Thymus (tissue), 11 donors: Measurements from ENCODE around the gene WDR3. TPM values are rescaled to one million over a fixed set of nuclear protein-coding genes. Genes with fewer than 3 reads are reported as not detected.

ENCODE experiments used
- DNase-seq, 9 donors: peaks; one replicate each; pipeline ENCODE4 v3.0.0-alpha.2; 2013; ENCODE audit warnings: low spot score in 9 of 9, low read depth in 6 of 9, missing footprints in 1 of 9
- H3K27ac ChIP-seq, 2 donors: one replicate each; pipeline ENCODE4 v1.5.1; 2013; ENCODE audit warnings: control low read depth in 1 of 2, low read depth in 1 of 2, low read length in 1 of 2, mild to moderate bottlenecking in 1 of 2, moderate library complexity in 1 of 2
- H3K27me3 ChIP-seq, 2 donors: one replicate each; pipeline ENCODE4 v1.5.1; 2013; ENCODE audit warnings: low read length in 1 of 2; ENCODE audit not compliant: control insufficient read depth in 2 of 2, insufficient read depth in 1 of 2
- H3K36me3 ChIP-seq, 2 donors: one replicate each; pipeline ENCODE4 v1.5.1; 2013; ENCODE audit warnings: low read length in 1 of 2, mild to moderate bottlenecking in 1 of 2, moderate library complexity in 1 of 2; ENCODE audit not compliant: control insufficient read depth in 2 of 2, insufficient read depth in 2 of 2
- H3K4me1 ChIP-seq, 2 donors: one replicate each; pipeline ENCODE4 v1.5.1; 2013; ENCODE audit warnings: low read length in 2 of 2; ENCODE audit not compliant: control insufficient read depth in 2 of 2, insufficient read depth in 2 of 2
- H3K4me3 ChIP-seq, 2 donors: one replicate each; pipeline ENCODE4 v1.5.1; 2013; ENCODE audit warnings: low read length in 2 of 2, control low read depth in 1 of 2, mild to moderate bottlenecking in 1 of 2
- H3K9me3 ChIP-seq, 2 donors: one replicate each; pipeline ENCODE4 v1.5.1; 2013; ENCODE audit warnings: low read length in 1 of 2, mild to moderate bottlenecking in 1 of 2; ENCODE audit not compliant: control insufficient read depth in 2 of 2, insufficient read depth in 1 of 2
- WGBS: extraction: QIAGEN DNeasy Blood & Tissue Kit; methylation state at CpG from one replicate; pipeline ENCODE4 v1.1.7; 2013; 5-methylcytosine and 5-hydroxymethylcytosine counted together
- polyA plus RNA-seq: library from polyadenylated mRNA; stranded (reverse); fragments of 200-250 nt; gene quantifications from one replicate; pipeline ENCODE4 v1.2.3, GENCODE V29; 2013
- total RNA-seq: library from RNA; stranded (reverse); fragments of 120-200 nt; gene quantifications from one replicate; pipeline ENCODE4 v1.2.4, GENCODE V29; 2013
- donor health status: healthy.

Gene WDR3
- total and polyA plus RNA-seq, 2 donors: 4.8 to 21.6 TPM

GRCh38 chr1:118008011-118008410 is 78.5 kb downstream of the WDR3 start:
- Histone ChIP-seq H3K36me3 (no peaks in the 10 kb centered on the region), H3K4me1 (no peaks in the 10 kb centered on the region), H3K9me3 (no peaks in the 10 kb centered on the region), H3K27ac (no peak overlapping the region), H3K4me3 (no peak overlapping the region), H3K27me3 (no peaks in the 10 kb centered on the region)
- DNase-seq: no peak
- 99% methylated on average over 7 of the region's 7 CpGs for WGBS

GRCh38 chr1:118012515-118013124 is 83.1 kb downstream of the WDR3 start:
- WGBS: 96% methylated on average over 6 of the region's 6 CpGs

GRCh38 chr1:118013336-118013735 is 83.8 kb downstream of the WDR3 start:
- no peaks in the 10 kb centered on the region for H3K36me3 ChIP-seq
- no peak for DNase-seq
- no peak overlapping the region for H3K4me3 ChIP-seq
- WGBS: 96% methylated on average over 6 of the region's 6 CpGs
- H3K27ac ChIP-seq: no peak overlapping the region
- no peaks in the 10 kb centered on the region for H3K9me3 ChIP-seq
- H3K4me1 ChIP-seq: no peaks in the 10 kb centered on the region
- no peaks in the 10 kb centered on the region for H3K27me3 ChIP-seq

More at GRCh38 chr1:118012515-118013124, 83.1 kb downstream of the WDR3 start:
- Histone ChIP-seq H3K4me3 (no peak overlapping the region), H3K36me3 (no peaks in the 10 kb centered on the region), H3K9me3 (no peaks in the 10 kb centered on the region), H3K27ac (no peak overlapping the region), H3K4me1 (no peaks in the 10 kb centered on the region), H3K27me3 (no peaks in the 10 kb centered on the region)
- DNase-seq: no peak

- no peak for DNase-seq
- Histone ChIP-seq H3K4me3 (no peak overlapping the region), H3K27me3 (no peaks in the 10 kb centered on the region), H3K27ac (no peak overlapping the region), H3K9me3 (no peaks in the 10 kb centered on the region), H3K4me1 (no peaks in the 10 kb centered on the region), H3K36me3 (no peaks in the 10 kb centered on the region)
Measured at GRCh38 chr1:118013938-118014337, 84.4 kb downstream of the WDR3 start.

Other genes with a start within 250 kb of the WDR3 start
- 17.5 TPM for gene GDAP2, start 118 bp upstream of the WDR3 start, total RNA-seq
- 6.2 TPM for gene GDAP2, start 118 bp upstream of the WDR3 start, polyA plus RNA-seq